Smooth muscle cell (in vitro differentiated cells): ENCODE results near the gene ATP1B2. TPM values are rescaled to one million over a fixed set of nuclear protein-coding genes. Genes with fewer than 3 reads are reported as not detected.
A peak's percentile ranks its signal among the peaks of the same experiment; 100 is the strongest.

Experiments used
- DNase-seq: peaks from one replicate; lab custom pipeline; 2025; ENCODE audit not compliant: unreplicated experiment; lab: John Stamatoyannopoulos, UW
- H2AFZ ChIP-seq: fragments of 200-600 bp; sonication (generic); 2 replicates; pipeline ENCODE4 v1.6.0; 2016; ENCODE audit warnings: antibody characterized with exemption, low read depth, mild to moderate bottlenecking
- H3F3A ChIP-seq: fragments of 200-600 bp; sonication (generic); 2 replicates; pipeline ENCODE4 v1.6.0; 2017; ENCODE audit warnings: antibody characterized with exemption, low read depth
- H3K27ac ChIP-seq: fragments of 200-600 bp; sonication (generic); 2 replicates; pipeline ENCODE4 v1.5.1; 2016; ENCODE audit warnings: low read depth, mild to moderate bottlenecking
- H3K27me3 ChIP-seq: fragments of 200-600 bp; sonication (generic); 2 replicates; pipeline ENCODE4 v1.6.1; 2016; ENCODE audit warnings: low read depth, mild to moderate bottlenecking
- H3K36me3 ChIP-seq: fragments of 200-600 bp; sonication (generic); 2 replicates; pipeline ENCODE4 v1.5.1; 2016; ENCODE audit warnings: low read depth
- H3K4me1 ChIP-seq: fragments of 200-600 bp; sonication (generic); 2 replicates; pipeline ENCODE4 v1.5.1; 2016; ENCODE audit warnings: low read depth
- H3K4me2 ChIP-seq: fragments of 200-600 bp; sonication (generic); 2 replicates; pipeline ENCODE4 v1.6.0; 2016; ENCODE audit warnings: mild to moderate bottlenecking
- H3K4me3 ChIP-seq: fragments of 200-600 bp; sonication (generic); 2 replicates; pipeline ENCODE4 v1.5.1; 2016; ENCODE audit warnings: mild to moderate bottlenecking
- H3K79me2 ChIP-seq: fragments of 200-600 bp; sonication (generic); 2 replicates; pipeline ENCODE4 v1.6.0; 2016; ENCODE audit warnings: low read depth, mild to moderate bottlenecking
- H3K9ac ChIP-seq: fragments of 200-600 bp; sonication (generic); 2 replicates; pipeline ENCODE4 v1.6.0; 2016; ENCODE audit warnings: low read depth
- H3K9me3 ChIP-seq: fragments of 200-600 bp; sonication (generic); replicated peaks from 2 replicates; pipeline ENCODE4 v1.5.1; 2016; ENCODE audit warnings: low read depth
- H4K20me1 ChIP-seq: fragments of 200-600 bp; sonication (generic); 2 replicates; pipeline ENCODE4 v1.6.0; 2016; ENCODE audit warnings: low read depth
- WGBS: methylation state at CpG from one replicate; pipeline ENCODE4 v1.1.7; 2016; ENCODE audit warnings: low lambda C conversion rate; 5-methylcytosine and 5-hydroxymethylcytosine counted together
- polyA plus RNA-seq: library from polyadenylated mRNA; unstranded; fragments of >200 nt; fragmentation: Nextera tagmentation; extraction: Ambion mirVana; gene quantifications from 2 replicates; pipeline ENCODE4 v1.2.1, GENCODE V29; 2016
- total RNA-seq: library from RNA; depleted of rRNA; stranded (reverse); fragments of >200 nt; gene quantifications from 2 replicates; pipeline ENCODE4 v1.2.3, GENCODE V29; 2014
- TF ChIP-seq, protein P1 (sequence below): fragments of 200-600 bp; sonication (generic); IDR thresholded peaks from 2 replicates; pipeline ENCODE4 v1.5.1; 2017; ENCODE audit warnings: borderline replicate concordance, mild to moderate bottlenecking, antibody characterized with exemption; ENCODE audit not compliant: insufficient read depth, poor library complexity, severe bottlenecking

The ATP1B2 gene, protein sequence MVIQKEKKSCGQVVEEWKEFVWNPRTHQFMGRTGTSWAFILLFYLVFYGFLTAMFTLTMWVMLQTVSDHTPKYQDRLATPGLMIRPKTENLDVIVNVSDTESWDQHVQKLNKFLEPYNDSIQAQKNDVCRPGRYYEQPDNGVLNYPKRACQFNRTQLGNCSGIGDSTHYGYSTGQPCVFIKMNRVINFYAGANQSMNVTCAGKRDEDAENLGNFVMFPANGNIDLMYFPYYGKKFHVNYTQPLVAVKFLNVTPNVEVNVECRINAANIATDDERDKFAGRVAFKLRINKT
- total RNA-seq = 0.27 and 0.85 TPM in 2 replicates
- 4.1 and 4.4 TPM in 2 replicates for polyA plus RNA-seq

DNA sequence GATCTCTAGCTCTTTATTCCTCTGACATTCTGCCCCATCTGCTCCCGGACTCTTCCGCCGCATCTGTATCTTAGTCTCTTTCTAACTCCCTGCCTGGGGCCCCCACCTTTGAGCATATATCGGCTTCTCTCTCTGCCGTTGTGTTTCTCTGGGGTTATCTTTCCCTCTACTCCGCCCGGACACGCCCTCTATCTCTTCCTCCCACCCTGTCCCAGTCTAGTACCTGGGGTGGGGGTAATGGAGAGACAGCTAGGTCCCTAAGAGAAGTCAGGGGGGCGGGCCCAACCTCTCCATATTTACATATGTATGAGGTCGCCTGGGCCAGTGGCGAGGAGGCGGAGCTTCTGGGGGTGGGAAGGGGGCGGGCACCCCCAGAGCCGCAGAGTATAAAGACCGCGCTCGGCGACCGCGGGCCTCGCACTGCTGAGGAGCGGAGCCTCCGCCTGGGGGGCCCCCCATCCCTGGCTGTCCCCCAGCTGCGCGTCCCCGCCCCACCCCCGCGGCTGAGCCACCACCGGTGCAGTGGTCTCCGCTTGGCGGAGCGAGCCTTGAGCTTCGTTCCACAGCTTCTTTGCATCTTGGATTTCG, at the start of gene ATP1B2:
Gene ATP1B2 (plus strand): TSS at position 418 of the 588 bp plus-strand sequence. CDS start 593 bp downstream, outside the sequence.
- Histone ChIP-seq H4K20me1 (no peaks in the 10 kb centered on the region), H3K4me2 (peak within 1 kb of the TSS; percentile 98), H3K27me3 (peaks cover 11% of the 10 kb centered on the region), H2AFZ (peak within 1 kb of the TSS; percentile 84), H3K27ac (no peak within 1 kb of the TSS), H3F3A (no peaks in the 10 kb centered on the region), H3K4me3 (peak within 1 kb of the TSS; percentile 62), H3K4me1 (peaks cover 11% of the 10 kb centered on the region), H3K36me3 (no peaks in the 10 kb centered on the region), H3K9me3 (no peaks in the 10 kb centered on the region), H3K79me2 (no peaks in the 10 kb centered on the region), H3K9ac (peak within 1 kb of the TSS; percentile 47)
- TF ChIP-seq, protein P1, sequence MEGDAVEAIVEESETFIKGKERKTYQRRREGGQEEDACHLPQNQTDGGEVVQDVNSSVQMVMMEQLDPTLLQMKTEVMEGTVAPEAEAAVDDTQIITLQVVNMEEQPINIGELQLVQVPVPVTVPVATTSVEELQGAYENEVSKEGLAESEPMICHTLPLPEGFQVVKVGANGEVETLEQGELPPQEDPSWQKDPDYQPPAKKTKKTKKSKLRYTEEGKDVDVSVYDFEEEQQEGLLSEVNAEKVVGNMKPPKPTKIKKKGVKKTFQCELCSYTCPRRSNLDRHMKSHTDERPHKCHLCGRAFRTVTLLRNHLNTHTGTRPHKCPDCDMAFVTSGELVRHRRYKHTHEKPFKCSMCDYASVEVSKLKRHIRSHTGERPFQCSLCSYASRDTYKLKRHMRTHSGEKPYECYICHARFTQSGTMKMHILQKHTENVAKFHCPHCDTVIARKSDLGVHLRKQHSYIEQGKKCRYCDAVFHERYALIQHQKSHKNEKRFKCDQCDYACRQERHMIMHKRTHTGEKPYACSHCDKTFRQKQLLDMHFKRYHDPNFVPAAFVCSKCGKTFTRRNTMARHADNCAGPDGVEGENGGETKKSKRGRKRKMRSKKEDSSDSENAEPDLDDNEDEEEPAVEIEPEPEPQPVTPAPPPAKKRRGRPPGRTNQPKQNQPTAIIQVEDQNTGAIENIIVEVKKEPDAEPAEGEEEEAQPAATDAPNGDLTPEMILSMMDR = no peak
- DNase-seq = peak; percentile 69
- 4% methylated on average over 20 of the region's 34 CpGs for WGBS

DNA sequence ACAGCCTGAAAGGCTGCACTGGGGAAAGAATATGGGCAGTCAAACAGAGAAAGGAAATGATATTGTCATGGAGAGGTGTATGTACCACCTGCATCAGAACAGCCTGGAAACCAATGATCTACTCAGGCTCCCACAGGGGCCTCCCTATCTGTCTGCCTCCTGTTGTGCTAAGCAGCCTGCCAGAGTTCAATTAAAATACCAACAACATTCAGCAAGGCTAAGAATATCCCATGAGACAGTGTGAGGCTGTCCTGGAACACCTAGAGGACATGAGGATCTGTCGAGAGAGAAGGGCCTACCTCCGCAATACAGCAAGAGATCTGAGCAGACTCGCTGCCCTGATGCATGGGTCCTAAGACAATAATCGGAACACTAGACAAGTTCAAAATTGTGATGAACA, 44.4 kb upstream of the ATP1B2 start:
- H3K4me3 ChIP-seq = no peak overlapping the region
- no peaks in the 10 kb centered on the region for H3K4me1 ChIP-seq
- no peak overlapping the region for H2AFZ ChIP-seq
- TF ChIP-seq, protein P1 = no peak
- peaks cover 58% of the 10 kb centered on the region for H4K20me1 ChIP-seq
- H3K9ac ChIP-seq = no peak overlapping the region
- H3K36me3 ChIP-seq = peaks cover 11% of the 10 kb centered on the region
- no peaks in the 10 kb centered on the region for H3F3A ChIP-seq
- DNase-seq = no peak
- no peaks in the 10 kb centered on the region for H3K9me3 ChIP-seq
- H3K79me2 ChIP-seq = peaks cover 49% of the 10 kb centered on the region
- no peak overlapping the region for H3K4me2 ChIP-seq
- no peaks in the 10 kb centered on the region for H3K27me3 ChIP-seq
- 98% methylated on average over 4 of the region's 4 CpGs for WGBS
- H3K27ac ChIP-seq = no peak overlapping the region

DNA sequence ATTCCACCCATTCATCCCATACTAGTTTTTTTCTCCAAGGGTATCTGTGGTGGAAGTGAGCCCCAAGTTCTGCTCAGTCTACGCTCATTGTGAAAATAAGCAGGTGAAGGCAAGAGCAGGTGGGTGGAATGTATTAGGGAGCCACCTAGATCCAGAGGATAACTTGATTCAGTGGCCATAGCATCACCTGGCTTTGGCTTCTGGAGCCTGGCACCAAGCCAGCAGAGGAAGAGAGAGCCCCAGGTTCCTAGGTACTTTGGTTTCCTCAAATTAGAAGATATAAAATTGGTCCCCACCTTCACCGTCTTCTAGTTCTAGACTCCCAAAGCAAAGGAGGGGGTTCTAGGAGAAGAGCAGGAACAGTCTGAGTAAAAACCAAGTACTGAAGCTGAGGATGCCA, 40.1 kb upstream of the ATP1B2 start:
- Histone ChIP-seq H4K20me1 (peaks cover 83% of the 10 kb centered on the region), H3K27me3 (no peaks in the 10 kb centered on the region), H3K9me3 (no peaks in the 10 kb centered on the region), H3K4me1 (peaks cover 18% of the 10 kb centered on the region), H3F3A (no peaks in the 10 kb centered on the region), H3K4me2 (no peak overlapping the region), H3K36me3 (no peaks in the 10 kb centered on the region), H2AFZ (no peak overlapping the region), H3K79me2 (peaks cover 78% of the 10 kb centered on the region), H3K27ac (no peak overlapping the region), H3K4me3 (no peak overlapping the region), H3K9ac (no peak overlapping the region)
- WGBS = 98% methylated on average over 2 of the region's 2 CpGs
- no peak for DNase-seq
- TF ChIP-seq, protein P1 = no peak
